ENCODE data around the gene C6orf118.

The C6orf118 gene

DNA sequence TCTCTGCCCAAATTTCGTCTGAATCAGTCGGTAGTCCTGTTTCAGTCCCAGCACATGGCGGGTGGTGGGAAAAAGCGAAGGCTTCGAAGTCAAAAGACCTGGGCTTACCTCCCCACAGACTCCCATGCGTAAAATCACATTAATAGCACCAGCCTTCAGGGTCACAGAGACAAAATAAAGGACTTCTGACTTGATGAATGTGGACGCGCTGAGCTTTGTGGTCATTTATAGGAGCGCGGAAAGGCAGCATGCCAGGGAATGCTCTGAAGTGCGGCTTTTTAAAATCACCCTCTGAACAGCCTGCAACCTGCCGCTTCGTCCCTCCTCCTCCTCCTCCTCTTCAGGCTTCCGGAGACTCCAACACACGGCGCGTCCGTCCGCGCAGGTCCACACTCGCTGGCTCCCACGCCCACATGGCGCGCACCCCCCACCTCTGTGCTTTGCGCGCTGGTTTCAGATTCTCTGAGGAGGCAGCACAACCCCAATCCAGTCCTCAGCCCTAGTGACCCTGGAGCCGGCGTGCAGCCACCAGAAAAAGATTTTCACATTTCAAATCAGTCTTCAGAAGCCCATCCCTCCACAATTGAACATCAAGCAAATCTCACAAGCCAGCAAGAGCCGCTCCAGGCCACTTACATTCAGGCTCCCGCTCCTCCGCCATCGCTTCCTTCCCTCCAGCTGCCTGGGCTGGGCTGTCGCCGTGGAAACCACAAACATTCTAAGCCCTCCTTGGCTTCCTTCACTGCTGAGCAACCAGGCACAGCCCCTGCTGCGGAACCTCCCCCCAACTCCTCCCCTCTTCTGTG, at the start of gene C6orf118:
TSS of gene C6orf118 (minus strand) at position 680 of the 806 bp plus-strand sequence. CDS start at position 661, 19 bp downstream.
- no peak for DNase-seq

DNA sequence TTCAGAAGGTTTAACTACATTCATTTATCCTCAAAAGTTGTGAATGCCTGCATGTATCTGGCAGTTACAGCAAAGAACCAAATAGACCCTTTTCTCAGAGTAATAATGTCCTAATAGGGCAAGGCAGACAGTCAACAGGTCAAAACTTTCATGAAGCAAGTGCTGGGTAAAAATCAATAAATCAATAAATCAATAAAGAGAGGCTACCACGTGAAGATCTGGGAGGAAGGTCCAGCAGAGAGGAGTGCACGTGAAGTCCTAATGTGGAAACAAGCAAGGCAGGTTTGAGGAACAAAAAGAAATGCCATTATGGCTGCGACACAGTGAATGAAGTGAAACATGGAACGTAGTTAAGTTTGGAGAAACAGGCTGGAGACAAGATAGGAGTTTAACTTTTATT, 36.3 kb upstream of the C6orf118 start:
- DNase-seq: no peak

DNA sequence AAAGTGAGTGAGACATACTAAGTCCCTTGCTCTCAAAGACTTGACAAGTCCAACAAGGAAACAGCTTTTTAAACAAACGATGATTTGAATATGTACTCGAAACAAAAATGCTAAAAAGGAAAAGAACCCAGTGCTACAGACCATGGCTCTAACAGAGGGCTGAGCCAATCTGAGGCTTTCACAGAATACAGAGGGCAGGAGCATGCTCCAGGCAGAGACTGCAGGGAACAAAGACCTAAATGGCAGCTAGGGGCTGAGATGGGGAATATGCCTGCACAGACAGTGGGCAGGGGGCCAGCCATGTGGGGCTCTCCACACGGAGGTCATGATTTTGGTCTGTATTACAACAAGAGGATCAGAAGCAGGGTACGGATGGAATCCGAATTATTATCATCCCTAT, 31.1 kb upstream of the C6orf118 start:
- DNase-seq: no peak

DNA sequence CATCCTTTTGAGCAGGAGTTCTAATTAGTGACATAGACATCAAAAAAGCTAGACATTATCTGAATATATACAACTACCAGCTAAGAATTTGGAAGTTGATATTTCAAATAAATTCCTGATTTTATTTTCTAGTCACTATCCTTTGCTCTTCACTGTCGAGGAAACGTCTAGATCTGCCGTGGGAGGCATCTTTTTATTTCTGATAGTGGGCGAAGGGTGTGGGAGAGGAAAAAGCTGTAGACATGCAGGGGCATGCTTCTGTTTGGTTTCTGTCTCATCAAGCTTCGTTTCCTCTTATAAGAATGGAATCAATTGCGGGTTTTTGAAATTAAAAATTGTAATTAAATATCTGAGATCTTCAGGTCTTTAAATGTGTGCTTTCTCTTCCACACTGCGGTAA, 16.2 kb upstream of the C6orf118 start:
- no peak for DNase-seq

DNA sequence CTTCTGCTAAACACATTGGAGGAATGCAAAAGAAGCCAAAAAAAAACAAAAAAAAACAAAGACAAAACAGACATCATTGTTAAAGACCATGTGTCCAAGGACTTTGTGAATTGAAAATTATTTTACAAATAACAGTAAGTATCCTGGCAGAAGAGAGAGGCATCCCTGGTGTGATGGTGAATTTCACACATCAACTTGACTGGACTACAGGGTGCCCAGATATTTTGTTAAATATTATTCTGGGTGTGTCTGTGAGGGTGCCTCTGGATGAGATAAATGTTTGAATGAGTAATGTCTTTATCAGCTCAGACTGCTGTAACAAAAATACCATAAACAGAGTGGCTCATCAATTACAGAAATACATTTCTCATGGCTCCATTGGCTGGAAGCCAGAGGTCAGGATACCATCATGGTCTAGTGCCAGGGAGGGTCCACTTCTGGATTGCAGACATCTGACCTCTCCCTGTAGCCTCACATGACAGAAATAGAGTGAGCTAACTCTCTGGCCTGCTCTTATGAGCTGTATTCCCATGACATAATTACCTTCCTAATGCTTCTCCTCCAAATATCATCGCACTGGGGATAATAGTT, 12.2 kb upstream of the C6orf118 start:
- no peak for DNase-seq

DNA sequence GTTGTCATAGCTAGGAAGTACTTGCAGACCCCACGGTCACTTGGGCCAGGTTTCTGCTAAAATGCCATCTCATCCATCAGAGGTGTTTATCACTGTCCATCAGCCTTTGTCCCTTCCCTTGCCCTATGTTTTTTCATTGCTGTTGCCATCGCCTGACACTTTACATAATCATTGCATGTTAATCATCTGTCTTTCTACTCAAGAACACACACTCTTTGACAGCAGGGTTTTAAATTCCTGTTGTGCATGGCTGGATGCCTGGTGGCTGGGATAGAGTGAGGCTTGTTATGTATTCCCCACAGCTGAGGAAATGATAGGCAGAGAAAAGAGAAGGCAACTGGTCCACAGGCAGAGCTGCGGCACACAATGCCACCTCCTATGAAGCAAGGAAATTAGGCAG, 11.7 kb upstream of the C6orf118 start:
- no peak for DNase-seq

DNA sequence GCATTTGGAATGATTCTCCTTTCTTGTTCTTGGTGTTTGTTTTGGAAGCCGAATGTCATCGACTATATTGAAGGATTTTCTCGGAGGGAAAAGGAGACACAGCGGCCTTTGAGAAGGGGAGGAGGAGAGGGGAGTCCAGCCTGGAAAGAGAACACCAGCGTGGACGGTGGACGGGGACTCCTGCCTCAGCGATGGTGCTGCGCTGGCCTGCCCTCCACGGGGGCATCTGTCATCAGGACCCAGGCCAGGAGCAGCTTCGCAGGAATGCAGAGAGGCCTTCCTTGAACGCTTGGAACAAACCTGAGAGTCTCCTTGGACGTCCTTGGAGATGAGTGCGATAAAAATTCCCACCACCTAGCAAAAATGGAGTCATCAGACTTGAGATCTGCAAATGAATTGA, 8.3 kb upstream of the C6orf118 start:
- no peak for DNase-seq

DNA sequence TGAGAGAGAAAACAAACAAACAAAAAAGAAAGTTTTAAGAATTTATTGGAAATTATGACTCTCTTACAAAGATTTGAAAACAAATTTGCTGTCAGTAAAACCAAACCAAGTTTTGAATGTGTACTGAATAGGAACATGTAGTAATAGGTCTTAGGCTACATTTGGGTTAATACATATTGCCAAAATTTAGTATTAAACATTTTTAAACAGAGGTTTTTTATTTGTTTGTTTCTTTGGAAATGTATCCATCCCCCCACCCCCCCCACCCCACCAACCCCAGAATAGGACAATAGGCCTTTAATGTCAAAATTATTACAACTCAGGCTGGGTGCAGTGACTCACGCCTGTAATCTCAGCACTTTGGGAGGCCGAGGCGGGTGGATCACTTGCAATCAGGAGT, 2.5 kb downstream of the C6orf118 start:
- no peak for DNase-seq

DNA sequence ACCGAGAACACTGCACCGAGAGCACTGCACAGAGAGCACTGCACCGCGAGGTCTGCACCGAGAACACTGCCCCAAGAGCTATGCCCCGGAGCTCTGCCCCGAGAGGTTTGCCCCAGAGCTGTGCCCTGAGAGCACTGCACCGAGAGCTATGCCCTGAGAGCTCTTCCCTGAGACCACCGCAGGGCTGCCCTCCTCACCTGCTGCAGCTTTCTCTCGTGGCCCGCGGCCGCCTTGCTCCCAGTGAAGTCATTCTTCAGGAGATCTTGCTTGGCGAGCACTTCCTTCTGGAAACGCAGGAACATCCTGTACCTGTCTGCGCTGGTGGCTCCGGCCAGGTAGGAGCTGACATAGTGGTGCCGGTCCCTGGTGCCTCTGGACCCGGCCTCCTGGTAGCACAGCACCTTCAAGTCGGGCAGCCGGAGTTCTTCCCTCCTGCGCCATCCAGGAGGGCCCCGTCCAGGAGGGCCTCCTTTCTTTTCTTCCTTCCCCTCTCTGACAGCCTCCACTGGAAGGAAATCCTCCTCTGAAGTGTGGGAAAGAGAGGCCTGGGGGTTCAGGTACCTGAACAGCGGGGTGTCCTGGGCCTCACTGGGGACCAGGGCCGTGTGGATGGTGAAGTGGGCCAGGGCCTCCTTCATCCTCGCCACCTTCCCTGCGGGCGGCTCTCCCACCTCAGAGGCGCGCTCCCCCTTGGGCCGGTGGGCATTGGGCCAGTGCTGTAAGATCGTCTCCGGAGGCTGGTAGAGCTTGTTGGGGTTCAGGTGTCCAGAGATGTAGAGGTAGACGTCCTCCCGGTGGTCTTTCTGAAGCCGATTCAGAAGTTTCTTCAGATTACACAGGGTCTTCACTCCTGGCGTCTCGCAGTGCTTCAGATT, 7.8 kb downstream of the C6orf118 start:
- no peak for DNase-seq

DNA sequence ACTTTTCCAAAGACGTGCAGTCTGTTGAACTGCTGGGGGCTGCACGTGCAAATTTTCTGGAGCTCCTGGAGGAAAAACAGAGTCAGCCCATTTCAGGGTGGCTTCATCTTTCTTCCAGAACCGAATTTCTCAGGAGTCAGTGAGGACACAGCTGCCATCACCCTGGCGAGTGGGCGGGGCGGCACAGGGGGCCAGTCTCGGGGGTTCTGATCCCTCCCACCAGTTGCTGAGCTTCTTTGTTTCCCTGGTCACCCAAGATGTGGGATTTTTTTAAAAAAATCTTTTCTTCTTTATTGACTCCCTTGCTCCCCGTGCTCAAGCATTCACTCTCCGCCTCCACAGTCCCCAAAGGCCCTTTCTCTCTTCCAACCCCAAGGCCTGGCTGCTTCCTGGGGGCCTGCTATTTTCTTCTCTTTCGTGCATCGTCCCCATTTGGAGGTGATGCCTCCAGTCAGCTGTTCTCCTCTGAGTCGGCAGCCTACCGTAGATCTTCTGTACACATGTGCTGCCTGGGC, 8.9 kb downstream of the C6orf118 start:
- DNase-seq: no peak

DNA sequence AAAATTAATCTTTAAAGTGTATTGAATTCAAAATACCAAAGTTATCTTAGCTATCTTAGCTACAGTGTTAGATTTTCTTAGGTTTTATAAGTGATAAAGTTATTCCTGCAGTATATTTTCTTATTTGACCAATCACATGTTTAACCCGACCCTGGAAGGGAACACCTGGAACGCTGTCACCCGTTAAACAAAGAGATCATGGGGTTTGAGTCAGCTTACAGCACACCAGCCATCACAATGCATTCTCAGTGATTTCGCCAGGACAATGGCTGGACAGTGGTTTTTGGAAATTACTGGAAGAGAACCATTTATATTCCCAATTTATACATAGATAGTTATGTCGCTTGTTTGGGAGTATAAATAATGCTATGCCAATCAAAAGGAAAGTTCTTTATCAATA, 10.5 kb downstream of the C6orf118 start:
- no peak for DNase-seq

DNA sequence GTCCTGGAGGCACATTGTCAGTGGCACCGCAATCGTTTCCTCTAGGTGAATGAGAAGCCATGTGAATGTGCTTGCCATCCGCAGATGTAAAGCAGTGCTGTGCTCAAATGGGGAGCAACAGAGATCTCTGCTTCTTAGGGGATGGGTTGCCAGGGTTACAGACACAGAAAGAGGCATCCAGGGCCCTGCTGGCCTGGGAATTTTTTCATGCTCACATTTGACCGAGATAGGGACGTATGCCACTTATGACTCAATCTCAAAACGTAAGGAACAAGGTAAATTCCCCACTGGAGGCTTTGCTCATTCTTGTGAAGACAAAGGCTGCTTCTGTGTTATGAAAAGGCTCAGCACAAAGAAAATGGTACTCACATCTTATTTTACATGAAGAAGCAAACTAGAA, 11.0 kb downstream of the C6orf118 start:
- DNase-seq: no peak

DNA sequence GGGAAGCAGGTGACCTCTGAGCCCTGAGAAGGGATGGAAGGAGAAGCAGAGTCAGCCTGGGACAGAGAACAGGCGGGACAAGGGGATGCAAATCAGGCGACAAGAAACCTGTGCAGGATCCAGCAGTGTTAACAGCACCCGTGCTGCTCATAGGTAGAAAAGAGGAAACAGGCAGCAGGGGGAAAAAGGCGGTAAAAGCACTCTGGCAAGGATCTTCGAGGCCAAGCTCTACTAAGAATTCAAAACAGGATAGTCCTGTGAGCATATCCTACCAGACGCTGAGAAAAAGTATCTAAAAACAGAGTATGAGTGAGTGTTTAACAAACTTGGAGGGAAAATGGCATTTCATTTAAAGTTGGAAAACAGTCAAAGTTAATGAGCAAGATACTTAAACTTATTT, 16.7 kb downstream of the C6orf118 start:
- DNase-seq: no peak

DNA sequence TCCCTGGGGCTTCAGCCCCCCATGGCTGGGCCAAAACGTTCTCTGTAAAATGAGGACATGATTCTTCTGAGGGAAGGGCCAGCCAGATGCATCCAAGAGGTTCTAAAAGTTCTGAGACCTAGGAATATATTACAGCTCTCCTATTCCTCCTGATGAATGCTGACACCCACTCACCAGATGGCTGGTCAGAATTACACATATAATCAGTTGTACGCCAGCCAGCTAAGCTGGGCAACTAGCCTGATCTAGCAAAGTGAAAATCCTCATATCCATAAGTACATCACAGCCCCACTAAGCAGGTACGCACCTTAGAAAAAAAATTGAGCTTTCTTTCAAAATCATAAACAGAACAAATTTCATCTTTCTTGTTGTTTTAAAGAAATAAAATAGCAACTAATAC, 34.8 kb downstream of the C6orf118 start:
- DNase-seq: no peak

DNA sequence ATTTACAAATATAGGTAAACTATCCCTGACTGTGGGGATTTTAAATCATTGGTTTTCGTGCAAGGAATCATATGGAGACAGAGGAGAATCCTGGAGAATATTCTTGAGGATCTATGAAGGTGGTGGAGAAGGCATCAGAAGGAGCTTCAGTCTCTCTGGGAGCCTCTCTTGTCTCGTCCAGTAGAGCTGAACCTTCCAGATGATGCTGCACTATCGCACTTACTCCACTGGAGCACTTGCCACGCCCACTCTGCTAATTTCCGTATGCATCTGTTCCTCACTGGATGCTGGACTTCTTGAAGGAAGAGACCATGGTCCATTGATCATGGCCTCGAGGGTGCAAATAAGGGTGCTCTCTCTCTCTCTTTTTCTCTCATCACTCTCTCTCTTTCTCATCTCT, 36.8 kb downstream of the C6orf118 start:
- no peak for DNase-seq

DNA sequence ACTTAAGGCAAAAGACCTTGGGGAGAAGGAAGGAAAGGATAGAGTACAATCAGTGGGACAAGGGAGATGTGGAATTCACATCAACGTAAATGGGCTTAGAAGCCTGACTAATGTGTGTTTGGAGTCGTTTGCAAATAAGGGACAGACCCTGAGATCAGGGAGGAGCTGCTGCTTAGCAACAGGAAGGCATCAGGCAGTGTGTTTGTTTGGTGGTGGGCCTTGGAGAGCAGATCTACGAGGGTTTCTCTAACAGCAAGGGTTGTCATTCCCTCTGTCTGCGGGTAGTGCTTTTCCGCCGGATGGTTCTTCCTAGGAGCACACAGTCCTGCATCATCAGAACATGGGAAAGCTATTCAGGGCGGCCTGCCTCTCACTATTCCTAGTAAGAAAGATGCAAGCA, 40.4 kb downstream of the C6orf118 start:
- DNase-seq: no peak

DNA sequence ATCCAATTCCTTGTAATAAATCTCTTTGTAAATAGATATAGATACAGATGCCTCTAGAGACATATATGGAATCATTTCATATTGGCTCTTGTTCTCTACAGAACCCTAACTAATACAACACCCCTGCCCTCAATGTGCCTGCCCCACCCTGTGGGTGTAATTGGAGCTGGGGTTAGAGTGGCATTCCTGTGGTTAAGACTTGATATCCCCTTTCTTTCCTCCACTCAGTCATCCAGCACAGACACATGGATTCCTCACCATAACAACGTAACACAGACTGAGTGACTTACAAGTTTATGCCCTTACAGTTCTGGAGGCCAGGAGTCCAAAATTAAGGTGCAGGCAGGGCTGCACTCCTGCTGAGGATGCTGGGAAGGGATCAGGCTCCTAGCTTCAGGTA, 42.8 kb downstream of the C6orf118 start:
- no peak for DNase-seq

DNA sequence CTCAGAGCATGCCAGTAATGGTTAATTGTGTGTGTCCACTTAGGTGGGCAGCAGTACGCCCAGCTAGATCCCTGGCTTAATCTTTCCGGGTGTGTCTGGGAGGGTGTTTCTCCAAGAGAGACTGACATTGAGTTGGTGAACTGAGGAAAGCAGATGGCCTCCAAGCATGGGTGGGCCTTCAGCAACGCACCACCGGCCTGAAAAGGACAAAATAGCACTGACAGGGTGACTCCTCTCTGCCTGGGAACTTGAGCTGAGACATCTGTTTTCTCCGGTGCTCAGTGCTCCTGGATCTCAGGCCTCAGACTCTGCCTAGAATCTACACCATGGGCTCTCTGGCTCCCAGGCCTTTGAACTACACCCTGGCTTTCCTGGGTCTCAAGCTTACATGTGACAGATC, 43.2 kb downstream of the C6orf118 start:
- DNase-seq: no peak

DNA sequence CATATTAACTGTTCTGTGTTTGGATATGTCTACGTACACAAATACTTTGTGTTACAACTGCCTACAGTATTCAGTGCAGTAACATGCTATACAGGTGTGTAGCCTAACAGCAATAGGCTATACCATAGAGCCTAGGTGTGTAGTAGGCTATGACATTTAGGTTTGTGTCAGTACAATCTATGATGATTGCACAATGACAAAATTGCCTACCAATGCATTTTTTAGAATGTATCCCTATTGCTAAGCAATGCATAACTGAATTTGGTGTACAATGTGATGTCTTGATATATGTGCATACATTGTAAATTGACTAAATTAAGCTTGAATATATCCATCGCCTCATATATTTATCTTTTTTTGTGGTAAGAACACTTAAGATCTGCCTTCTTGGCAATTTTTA, 48.9 kb downstream of the C6orf118 start:
- no peak for DNase-seq

DNA sequence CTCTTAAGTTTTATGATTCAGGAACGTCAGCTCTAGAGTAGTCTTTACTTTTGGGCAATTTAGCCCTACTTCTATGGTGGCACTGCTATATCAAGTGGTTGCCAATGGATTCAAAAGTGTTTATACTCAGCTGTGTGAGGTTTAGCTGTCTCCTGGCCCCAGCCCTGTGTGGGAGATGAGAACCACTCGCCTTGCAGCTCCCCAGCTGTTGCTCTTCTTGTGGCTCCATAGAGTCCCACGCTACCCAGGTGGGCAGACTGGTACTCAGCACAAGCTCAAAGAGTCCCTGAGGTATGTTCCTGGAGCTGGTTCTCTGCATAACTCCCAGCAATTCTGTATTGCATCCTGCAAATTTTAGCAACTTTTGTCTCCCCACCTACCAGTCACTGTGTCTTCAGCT, 59.6 kb downstream of the C6orf118 start:
- no peak for DNase-seq

DNA sequence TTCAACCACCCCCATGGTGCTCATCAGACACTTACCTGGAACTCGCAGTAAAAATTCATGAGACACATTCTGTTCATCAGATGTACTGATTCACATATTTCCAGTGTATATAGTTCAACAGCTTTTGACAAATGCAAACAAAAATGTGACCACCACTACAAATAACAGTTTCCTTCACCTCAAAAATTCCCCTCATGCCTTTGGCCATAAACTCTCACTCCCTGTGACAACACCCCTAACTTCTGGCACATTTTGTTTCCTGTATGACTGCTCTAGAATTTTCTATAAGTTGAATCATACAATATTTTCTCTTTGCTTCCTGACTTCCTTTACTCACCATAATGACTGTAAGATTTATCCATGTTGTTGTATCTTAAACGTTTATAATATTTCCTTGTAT, 63.7 kb downstream of the C6orf118 start:
- no peak for DNase-seq

DNA sequence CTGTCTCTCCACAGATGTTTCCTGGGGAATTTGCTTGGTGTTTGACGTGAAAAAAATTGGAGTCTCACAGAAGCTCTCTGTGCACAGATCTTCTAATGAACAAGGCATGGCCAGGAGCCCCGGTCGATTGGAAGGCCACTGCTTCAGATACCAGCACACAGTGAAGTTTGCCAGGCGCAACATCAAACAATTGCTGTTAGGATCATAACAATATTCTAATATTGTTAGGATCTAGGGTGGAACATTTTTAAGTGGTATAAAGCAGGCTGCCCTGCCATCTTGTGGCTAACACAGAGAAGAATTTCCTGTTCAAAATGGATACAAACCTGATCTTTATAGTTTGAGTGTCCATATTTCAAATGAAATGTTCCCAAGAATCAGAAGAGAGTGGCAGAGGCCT, 64.1 kb downstream of the C6orf118 start:
- DNase-seq: no peak

DNA sequence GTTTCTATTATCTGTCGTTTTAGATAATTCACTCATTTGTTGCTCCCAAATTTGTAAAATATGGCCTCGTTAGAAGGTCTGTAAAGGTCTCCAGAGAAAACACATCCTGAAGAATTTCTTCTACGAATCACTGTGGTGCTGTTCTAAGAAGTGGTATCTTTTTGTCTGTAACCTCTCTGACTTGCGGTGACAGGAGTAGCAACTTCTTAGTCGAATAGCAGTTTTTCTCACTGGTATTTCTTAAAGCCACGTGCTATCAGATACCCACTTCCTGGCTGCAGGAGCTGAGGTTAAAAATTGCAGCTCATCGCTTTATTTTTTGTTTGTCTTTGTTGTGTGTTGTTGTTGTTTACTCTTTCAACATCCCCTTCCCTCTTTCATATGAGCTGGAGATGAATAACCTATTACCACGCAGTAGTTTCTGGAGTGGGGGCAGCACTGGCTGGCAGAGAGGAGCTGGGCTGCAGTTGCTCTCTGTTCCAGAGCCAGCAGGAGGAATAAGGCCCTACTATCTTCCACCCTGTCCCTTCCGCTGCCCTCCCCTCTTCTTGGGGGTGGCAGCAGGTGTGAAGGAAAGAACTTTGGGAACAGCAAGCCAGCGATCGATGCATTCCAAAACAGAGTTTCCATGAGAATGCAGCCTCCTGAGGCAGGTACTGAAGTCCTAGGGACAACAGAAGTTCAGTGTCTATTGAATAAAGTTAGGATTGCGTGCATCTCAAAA, 64.7 kb downstream of the C6orf118 start:
- DNase-seq: no peak
